Adrenal gland (tissue), 12 donors: ENCODE data around the gene BCL2L1. TPM values are rescaled to one million over a fixed set of nuclear protein-coding genes. Genes with fewer than 3 reads are reported as not detected.

ENCODE experiments used
- DNase-seq, 7 donors: peaks; one replicate each; pipeline ENCODE4 v3.0.0-alpha.2; 2019 to 2020
- H3K27ac ChIP-seq, 5 donors: fragments of 200-600 bp; sonication (generic) in 4 of 5; 1 replicate in 3 of 5; 2 replicates in 2 of 5; pipeline versions ENCODE4 v1.5.1 to v1.8.0; 2016 to 2020; ENCODE audit warnings: mild to moderate bottlenecking in 1 of 5
- H3K27me3 ChIP-seq: fragments of 200-600 bp; 2 replicates; pipeline ENCODE4 v1.8.0; 2021
- H3K36me3 ChIP-seq, 2 donors: fragments of 200-600 bp; replicated peaks in 1 of 2; 1 replicate in 1 of 2; 2 replicates in 1 of 2; pipeline versions ENCODE4 v1.5.1 to v1.8.0; 2018 to 2022
- H3K4me1 ChIP-seq, 2 donors: fragments of 200-600 bp; replicated peaks in 1 of 2; 1 replicate in 1 of 2; 2 replicates in 1 of 2; pipeline versions ENCODE4 v1.5.1 to v1.8.0; 2018 to 2021
- H3K4me3 ChIP-seq, 4 donors: fragments of 200-600 bp; sonication (generic) in 3 of 4; one replicate each; pipeline ENCODE4 v1.5.1; 2016 to 2018
- H3K9me3 ChIP-seq, 3 donors: fragments of 200-600 bp; sonication (generic) in 1 of 3; replicated peaks in 1 of 3; 1 replicate in 2 of 3; 2 replicates in 1 of 3; pipeline versions ENCODE4 v1.5.1 to v1.8.0; 2016 to 2021
- POLR2A ChIP-seq, 2 donors: fragments of 450-650 bp; IDR thresholded peaks; one replicate each; pipeline ENCODE4 v1.6.1; 2017; ENCODE audit warnings: antibody characterized with exemption in 2 of 2, mild to moderate bottlenecking in 2 of 2, moderate library complexity in 1 of 2
- WGBS, 4 donors: extraction: QIAGEN DNeasy Blood & Tissue Kit in 2 of 4; methylation state at CpG; one replicate each; pipeline versions ENCODE4 v1.1.5 to v1.1.7; 2013 to 2017; 5-methylcytosine and 5-hydroxymethylcytosine counted together
- intact Hi-C, 2 donors: fragments of 100-400 bp; cut with DNase I; formaldehyde crosslinking; loops; one replicate each; pipeline versions ENCODE4 v1.14.1 to v1.15.0; 2022 to 2023
- polyA plus RNA-seq, 3 donors: library from polyadenylated mRNA; stranded (reverse); fragments of 200-250 nt in 2 of 3; fragments of 350-450 nt in 1 of 3; fragmentation: Illumina TruSeq in 1 of 3; extraction: RNeasy Lipid Tissue Mini Kit (QIAGEN cat#74804) in 1 of 3; gene quantifications; one replicate each; pipeline ENCODE4 v1.2.3, GENCODE V29; 2013 to 2014
- total RNA-seq, 9 donors: library from RNA; depleted of rRNA in 4 of 9; stranded (reverse); fragments of >200 nt in 4 of 9; fragments of 120-200 nt in 1 of 9; fragmentation: NEBNext Ultra II Directional in 1 of 9; extraction: Animal tissue kit (Norgen Biotek cat#: 25700) in 1 of 9; gene quantifications; one replicate each; pipeline versions ENCODE4 v1.1.0 to v1.2.4, GENCODE V29; 2013 to 2023
- TF ChIP-seq, protein P1 (sequence below), 6 experiments: fragments of 450-650 bp in 4 of 6; fragments of 200-600 bp in 2 of 6; sonication (generic) in 1 of 6; IDR thresholded peaks; 1 replicate in 5 of 6; 2 replicates in 1 of 6; pipeline versions ENCODE4 v1.5.1 to v1.8.0; 2016 to 2021; ENCODE audit warnings: antibody characterized with exemption in 6 of 6, mild to moderate bottlenecking in 2 of 6, moderate library complexity in 1 of 6
- donor health status: healthy with polysubstance abuse.
- donor health status: Bipolar disorder and iron deficiency.
- donor health status: DM: yes; HTN: yes; CAD: no.
- donor health status: DM: no; HTN: no; CAD: no.
- donor health status: DM: no; HTN: no; CAD: no.
- donor health status: DM: yes; HTN: yes; CAD: no.

BCL2L1 gene
- total and polyA plus RNA-seq, 12 donors: 40.2 to 143 (median 64.4) TPM

DNA sequence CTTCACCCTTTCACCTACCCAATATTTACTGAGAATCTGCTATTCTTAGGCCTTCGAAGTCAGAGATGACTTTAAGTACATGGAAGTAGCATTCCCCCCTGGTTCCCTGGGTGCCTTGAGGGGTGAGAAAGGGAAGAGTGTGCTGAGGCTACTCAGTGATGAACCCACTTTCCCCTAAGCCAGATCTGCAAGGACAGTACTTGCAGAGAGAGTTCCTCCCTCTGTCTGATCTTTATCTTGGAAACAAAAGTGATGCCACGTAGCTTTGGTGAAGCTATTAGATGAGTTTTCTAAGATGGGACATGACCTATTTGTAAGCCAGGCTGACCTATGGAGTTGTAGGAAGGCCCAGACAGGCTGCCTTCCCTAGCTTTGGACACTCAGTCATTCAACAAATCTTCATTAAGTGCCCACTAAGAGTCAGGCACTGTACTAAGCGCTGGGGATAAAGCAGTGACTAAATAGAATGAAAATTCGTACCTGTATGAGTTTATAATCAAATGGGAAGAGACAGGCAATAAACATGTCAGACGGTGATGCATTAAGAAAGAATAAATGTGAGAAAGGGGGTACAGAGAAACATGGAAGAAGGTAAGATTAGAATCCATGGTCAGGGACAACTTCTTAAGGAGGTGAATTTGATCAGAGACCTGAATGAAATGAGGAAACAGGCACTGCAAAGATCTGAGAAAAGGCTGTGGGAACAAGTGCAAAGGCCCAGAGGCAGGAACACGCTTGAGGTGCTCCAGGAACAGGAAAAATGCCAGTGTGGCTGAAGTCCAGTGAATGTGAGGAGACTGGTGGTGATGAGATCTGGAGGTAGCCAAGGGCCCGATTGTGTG is 42.2 kb downstream of the BCL2L1 start:
- peaks cover 36 to 74% of the 10 kb centered on the region in 2 donors for H3K4me1 ChIP-seq
- peak overlapping the region in 3 of 5 donors; percentile 7 to 60 (median 43) for H3K27ac ChIP-seq
- H3K36me3 ChIP-seq: no peaks in the 10 kb centered on the region
- WGBS, 4 donors: 69 to 76% (median 75%) methylated on average over 7 of the region's 7 CpGs
- no peaks in the 10 kb centered on the region for H3K27me3 ChIP-seq
- no peak overlapping the region for H3K4me3 ChIP-seq
- no peaks in the 10 kb centered on the region for H3K9me3 ChIP-seq
- no peak for DNase-seq
- intact Hi-C loops: no loop called here
- no peak for TF ChIP-seq POLR2A (IDR thresholded peaks at IDR 0.05)
- TF ChIP-seq, protein P1, sequence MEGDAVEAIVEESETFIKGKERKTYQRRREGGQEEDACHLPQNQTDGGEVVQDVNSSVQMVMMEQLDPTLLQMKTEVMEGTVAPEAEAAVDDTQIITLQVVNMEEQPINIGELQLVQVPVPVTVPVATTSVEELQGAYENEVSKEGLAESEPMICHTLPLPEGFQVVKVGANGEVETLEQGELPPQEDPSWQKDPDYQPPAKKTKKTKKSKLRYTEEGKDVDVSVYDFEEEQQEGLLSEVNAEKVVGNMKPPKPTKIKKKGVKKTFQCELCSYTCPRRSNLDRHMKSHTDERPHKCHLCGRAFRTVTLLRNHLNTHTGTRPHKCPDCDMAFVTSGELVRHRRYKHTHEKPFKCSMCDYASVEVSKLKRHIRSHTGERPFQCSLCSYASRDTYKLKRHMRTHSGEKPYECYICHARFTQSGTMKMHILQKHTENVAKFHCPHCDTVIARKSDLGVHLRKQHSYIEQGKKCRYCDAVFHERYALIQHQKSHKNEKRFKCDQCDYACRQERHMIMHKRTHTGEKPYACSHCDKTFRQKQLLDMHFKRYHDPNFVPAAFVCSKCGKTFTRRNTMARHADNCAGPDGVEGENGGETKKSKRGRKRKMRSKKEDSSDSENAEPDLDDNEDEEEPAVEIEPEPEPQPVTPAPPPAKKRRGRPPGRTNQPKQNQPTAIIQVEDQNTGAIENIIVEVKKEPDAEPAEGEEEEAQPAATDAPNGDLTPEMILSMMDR (IDR thresholded peaks at IDR 0.05): no peak

DNA sequence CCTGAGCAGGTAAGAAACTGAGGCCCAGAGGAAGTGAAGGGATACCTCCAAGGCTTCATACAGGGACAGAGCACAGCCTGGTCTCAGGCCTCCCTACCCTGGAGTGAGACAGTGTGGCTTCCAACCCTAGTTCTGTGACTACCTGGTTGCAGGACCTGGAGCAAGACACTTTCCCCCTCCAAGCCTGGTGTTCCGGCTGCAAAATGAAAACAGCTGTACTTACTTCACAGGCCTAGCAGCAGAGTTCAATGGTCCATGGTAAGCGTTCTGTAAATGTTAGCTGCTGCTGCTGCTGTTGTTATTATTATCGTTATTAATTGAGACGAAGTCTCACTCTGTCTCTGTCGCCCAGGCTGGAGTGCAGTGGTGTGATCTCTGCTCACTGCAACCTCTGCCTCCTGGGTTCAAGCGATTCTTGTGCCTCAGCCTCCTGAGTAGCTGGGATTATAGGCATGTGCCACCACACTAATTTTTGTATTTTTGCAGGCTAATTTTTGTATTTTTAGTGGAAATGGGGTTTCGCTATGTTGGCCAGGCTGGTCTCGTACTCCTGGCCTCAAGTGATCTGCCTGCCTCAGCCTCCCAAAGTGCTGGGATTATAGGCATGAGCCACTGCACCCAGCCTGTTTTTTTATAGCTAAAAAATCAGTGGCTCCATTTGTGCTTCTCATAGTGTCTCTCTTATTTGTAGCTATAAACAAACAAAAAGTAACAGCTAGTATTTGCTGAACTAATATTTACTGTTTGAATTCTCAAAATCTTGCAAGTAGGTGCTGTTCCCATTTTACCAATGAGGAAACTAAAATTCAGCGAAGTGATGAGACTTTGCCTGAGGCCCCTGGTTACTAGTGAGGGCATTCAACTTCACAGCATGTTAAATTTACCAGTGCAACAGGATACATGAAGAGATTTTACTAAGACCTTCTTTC is 43.0 kb downstream of the BCL2L1 start:
- Histone ChIP-seq H3K36me3 (no peaks in the 10 kb centered on the region), H3K27ac (peak overlapping the region in 4 of 5 donors; percentile 10 to 85 (median 48)), H3K4me1 (peaks cover 45 to 83% of the 10 kb centered on the region in 2 donors), H3K9me3 (no peaks in the 10 kb centered on the region), H3K4me3 (no peak overlapping the region), H3K27me3 (no peaks in the 10 kb centered on the region)
- intact Hi-C loops: no loop called here
- 77 to 87% (median 86%) methylated on average over 9 of the region's 9 CpGs for WGBS, 4 donors
- no peak for TF ChIP-seq POLR2A (IDR thresholded peaks at IDR 0.05)
- TF ChIP-seq, protein P1 (IDR thresholded peaks at IDR 0.05): no peak
- no peak for DNase-seq

DNA sequence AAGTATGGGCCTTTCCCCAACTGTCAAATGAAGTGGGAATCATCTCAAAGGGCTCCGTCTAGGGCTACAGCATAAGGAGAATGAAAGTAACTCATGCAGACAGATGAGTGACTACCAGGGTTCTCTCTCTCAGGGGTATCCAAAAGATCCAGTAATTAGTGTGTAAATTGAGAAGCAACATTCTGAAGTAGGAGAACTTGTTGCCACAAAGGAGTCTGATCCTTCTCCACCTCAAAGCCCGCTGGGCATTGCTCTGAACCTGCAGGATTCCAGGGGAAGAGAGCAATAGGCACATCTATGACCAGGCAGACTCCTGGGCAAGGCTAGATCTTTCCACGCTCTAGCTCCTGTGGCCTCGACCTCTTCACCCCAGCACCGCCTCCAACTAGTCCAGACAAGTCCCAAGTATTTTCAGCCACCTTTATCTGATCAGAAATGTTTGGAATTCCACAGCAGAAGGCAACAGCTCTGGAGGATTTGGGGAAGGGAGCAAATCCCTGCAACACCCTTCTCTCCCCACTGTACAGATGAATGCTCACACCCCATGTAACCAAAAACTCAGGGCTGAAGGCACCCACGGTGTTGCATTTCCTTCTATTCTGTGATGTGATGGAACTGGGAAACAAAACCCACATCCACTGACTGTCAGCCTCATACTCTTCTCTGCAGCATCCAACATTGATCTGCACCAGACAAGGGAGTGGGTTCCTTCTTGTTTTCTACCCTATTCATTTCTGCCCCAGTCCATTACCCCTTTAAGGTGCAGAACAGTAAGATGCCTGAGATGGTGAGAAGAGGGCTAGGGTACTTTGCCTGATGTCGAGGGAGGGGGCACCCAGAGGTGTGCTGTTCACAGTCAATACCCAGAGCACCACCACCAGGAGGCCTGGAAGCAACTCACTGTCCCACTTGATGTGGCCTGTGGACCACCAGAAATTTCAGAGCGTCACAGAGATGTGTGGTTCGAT is 44.0 kb downstream of the BCL2L1 start:
- intact Hi-C loops: no loop called here
- Histone ChIP-seq H3K27ac (peak overlapping the region in 4 of 5 donors; percentile 27 to 85 (median 68)), H3K4me3 (no peak overlapping the region), H3K9me3 (no peaks in the 10 kb centered on the region), H3K4me1 (peaks cover 50 to 92% of the 10 kb centered on the region in 2 donors), H3K36me3 (no peaks in the 10 kb centered on the region), H3K27me3 (no peaks in the 10 kb centered on the region)
- peak; percentile 50 to 87 (median 77) for DNase-seq
- peak in 1 of 2 donors; percentile 21 for TF ChIP-seq POLR2A (IDR thresholded peaks at IDR 0.05)
- TF ChIP-seq, protein P1 (IDR thresholded peaks at IDR 0.05): no peak
- WGBS, 4 donors: 54 to 68% (median 61%) methylated on average over 6 to 9 of the region's 9 CpGs
